Loucy (cell line): Measurements from ENCODE around the gene MYL11.

ENCODE experiments used
- EZH2phosphoT487 ChIP-seq: fragments of 200-600 bp; IDR thresholded peaks from 2 replicates; pipeline ENCODE4 v1.6.1; 2018; ENCODE audit warnings: antibody characterized with exemption, mild to moderate bottlenecking, moderate library complexity, borderline replicate concordance
- TF ChIP-seq, protein P1 (sequence below): fragments of 200-600 bp; sonication (generic); conservative IDR thresholded peaks from 2 replicates; pipeline ENCODE4 v1.5.1; 2014; ENCODE audit warnings: mild to moderate bottlenecking, antibody characterized with exemption, low read length

DNA sequence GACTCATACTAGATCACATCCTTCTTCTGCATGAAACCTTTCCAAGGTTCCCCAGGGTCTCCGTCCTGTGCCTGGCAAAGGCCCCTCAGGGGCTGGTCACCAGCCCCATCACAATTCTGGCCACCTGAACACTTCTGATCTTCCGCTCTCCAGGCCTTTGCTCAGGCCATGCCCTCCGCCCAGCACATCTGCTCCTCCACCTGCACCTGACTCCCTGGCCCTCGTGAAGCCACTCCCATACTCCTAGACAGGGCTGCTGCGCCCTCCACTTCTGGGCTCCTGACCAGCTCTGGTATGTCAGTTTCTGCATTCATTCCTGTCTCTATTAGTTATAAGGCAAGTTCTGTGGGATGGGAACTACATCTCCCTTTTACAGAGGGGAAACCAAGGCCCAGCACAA, 1.9 kb upstream of the MYL11 start:
- TF ChIP-seq, protein P1, sequence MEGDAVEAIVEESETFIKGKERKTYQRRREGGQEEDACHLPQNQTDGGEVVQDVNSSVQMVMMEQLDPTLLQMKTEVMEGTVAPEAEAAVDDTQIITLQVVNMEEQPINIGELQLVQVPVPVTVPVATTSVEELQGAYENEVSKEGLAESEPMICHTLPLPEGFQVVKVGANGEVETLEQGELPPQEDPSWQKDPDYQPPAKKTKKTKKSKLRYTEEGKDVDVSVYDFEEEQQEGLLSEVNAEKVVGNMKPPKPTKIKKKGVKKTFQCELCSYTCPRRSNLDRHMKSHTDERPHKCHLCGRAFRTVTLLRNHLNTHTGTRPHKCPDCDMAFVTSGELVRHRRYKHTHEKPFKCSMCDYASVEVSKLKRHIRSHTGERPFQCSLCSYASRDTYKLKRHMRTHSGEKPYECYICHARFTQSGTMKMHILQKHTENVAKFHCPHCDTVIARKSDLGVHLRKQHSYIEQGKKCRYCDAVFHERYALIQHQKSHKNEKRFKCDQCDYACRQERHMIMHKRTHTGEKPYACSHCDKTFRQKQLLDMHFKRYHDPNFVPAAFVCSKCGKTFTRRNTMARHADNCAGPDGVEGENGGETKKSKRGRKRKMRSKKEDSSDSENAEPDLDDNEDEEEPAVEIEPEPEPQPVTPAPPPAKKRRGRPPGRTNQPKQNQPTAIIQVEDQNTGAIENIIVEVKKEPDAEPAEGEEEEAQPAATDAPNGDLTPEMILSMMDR: no peak
- no peak for TF ChIP-seq EZH2phosphoT487
